H1 (cell line): ENCODE measurements around the gene APBA2.

Experiments used
- CREB1 ChIP-seq: IDR thresholded peaks from 2 replicates; pipeline ENCODE4 v1.6.1; 2012; ENCODE audit warnings: inconsistent platforms
- CTCF ChIP-seq, 3 experiments: IDR thresholded peaks; 1 replicate in 2 of 3; 2 replicates in 1 of 3; pipeline versions ENCODE4 v1.5.1 to v1.6.1; 2011; ENCODE audit warnings: low read length in 3 of 3, mild to moderate bottlenecking in 3 of 3, inconsistent platforms in 2 of 3, low read depth in 1 of 3, moderate library complexity in 1 of 3; ENCODE audit not compliant: insufficient read depth in 1 of 3; ENCODE audit errors: control extremely low read depth in 1 of 3
- MAFK ChIP-seq: IDR thresholded peaks from 2 replicates; pipeline ENCODE4 v1.6.1; 2012; ENCODE audit warnings: low read depth, mild to moderate bottlenecking, improper control_type of control experiment, low read length
- POLR2A ChIP-seq, 2 experiments: IDR thresholded peaks; 1 replicate in 1 of 2; 2 replicates in 1 of 2; pipeline ENCODE4 v1.6.1; 2011; ENCODE audit warnings: low read depth in 2 of 2, low read length in 2 of 2, mild to moderate bottlenecking in 2 of 2; ENCODE audit errors: control extremely low read depth in 1 of 2
- POLR2AphosphoS5 ChIP-seq: IDR thresholded peaks from 2 replicates; pipeline ENCODE4 v1.6.1; 2011; ENCODE audit warnings: low read depth, low read length
- TAF7 ChIP-seq: optimal IDR thresholded peaks from 2 replicates; pipeline ENCODE3; 2011; ENCODE audit warnings: low read depth, mild to moderate bottlenecking, inconsistent platforms, low read length, moderate library complexity, borderline replicate concordance

DNA sequence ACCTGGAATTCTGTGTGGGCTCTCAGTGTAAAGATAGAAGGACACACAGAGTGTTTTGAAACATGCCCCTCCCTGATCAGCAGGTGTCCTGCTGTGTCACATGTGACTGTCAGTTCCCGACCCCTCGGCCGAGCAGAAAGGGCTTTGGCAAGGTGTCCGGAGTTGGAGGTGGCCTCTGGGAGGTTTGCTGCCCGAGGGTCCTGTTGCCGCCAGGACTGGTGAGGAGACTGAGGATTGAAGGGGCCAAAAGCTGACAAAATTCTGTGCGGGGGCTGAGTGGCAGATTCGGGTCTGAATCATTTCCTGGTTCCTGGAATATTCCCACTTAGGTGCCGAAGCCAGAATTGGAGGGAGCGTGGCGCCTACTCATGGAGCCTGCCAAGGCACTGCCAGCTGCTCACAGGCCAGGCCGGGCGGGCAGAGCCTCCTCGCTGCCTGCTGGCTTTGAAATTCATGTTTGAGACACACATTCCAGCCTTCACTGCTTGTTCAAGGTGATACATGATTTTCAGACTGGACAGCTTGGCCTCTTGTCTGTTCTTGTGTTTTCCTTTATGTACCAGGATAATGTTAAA, 83.8 kb downstream of the APBA2 start:
- no peak for TF ChIP-seq POLR2AphosphoS5
- TF ChIP-seq CTCF (IDR thresholded peaks at IDR 0.05; ENCODE audit: control extremely low read depth in 1 of 3, insufficient read depth in 1 of 3, low read depth in 1 of 3, low read length in 3 of 3): no peak
- no peak for TF ChIP-seq POLR2A (IDR thresholded peaks at IDR 0.05; ENCODE audit: control extremely low read depth in 1 of 2, low read depth in 2 of 2, low read length in 2 of 2)
- no peak for TF ChIP-seq MAFK
- TF ChIP-seq TAF7: no peak
- TF ChIP-seq CREB1: no peak
